CD4-positive, alpha-beta T cell (primary cell): ENCODE results near the gene OPN3. TPM values are rescaled to one million over a fixed set of nuclear protein-coding genes. Genes with fewer than 3 reads are reported as not detected.

Source experiments
- ATAC-seq: fragments of 200-7000 bp; cut with Tn5 transposase; one replicate; pipeline ENCODE4 v1.10.0; 2022; ENCODE audit warnings: mild to moderate bottlenecking; ENCODE audit not compliant: poor library complexity
- CTCF ChIA-PET: fragments of 350-600 bp; sonication (Branson Sonifier 250); formaldehyde crosslinking; loops from one replicate; lab custom pipeline; 2021; ENCODE audit warnings: antibody characterized with exemption, inconsistent platforms; lab: Charles Lee
- POLR2A ChIA-PET: fragments of 350-600 bp; sonication (Branson Sonifier 250); formaldehyde crosslinking; loops from one replicate; lab custom pipeline; 2021; ENCODE audit warnings: antibody characterized with exemption, inconsistent platforms; lab: Charles Lee
- DNase-seq, 14 experiments: peaks; one replicate each; pipeline ENCODE4 v3.0.0-alpha.2; 2013 to 2020; ENCODE audit warnings: mixed read lengths in 2 of 14
- H3K27ac ChIP-seq, 2 donors: one replicate each; pipeline versions ENCODE4 v1.5.1 to v1.7.0; 2013; ENCODE audit warnings: low read length in 2 of 2, low read depth in 1 of 2, mild to moderate bottlenecking in 1 of 2
- H3K27me3 ChIP-seq, 2 experiments: 1 replicate in 1 of 2; 2 replicates in 1 of 2; pipeline versions ENCODE4 v1.6.1 to v1.7.0; 2013; ENCODE audit warnings: low read length in 2 of 2, control low read depth in 1 of 2, mild to moderate bottlenecking in 1 of 2, moderate library complexity in 1 of 2; ENCODE audit not compliant: insufficient read depth in 2 of 2, control insufficient read depth in 1 of 2
- H3K36me3 ChIP-seq: one replicate; pipeline ENCODE4 v1.6.1; 2013; ENCODE audit warnings: low read length, control low read depth; ENCODE audit not compliant: insufficient read depth
- H3K4me1 ChIP-seq: one replicate; pipeline ENCODE4 v1.6.1; 2013; ENCODE audit warnings: low read length, control low read depth; ENCODE audit not compliant: insufficient read depth
- H3K4me3 ChIP-seq: one replicate; pipeline ENCODE4 v1.5.1; 2013; ENCODE audit warnings: mild to moderate bottlenecking, low read length, moderate library complexity
- H3K9me3 ChIP-seq, 2 experiments: 1 replicate in 1 of 2; 2 replicates in 1 of 2; pipeline versions ENCODE4 v1.6.1 to v1.7.0; 2013; ENCODE audit warnings: low read length in 2 of 2, mild to moderate bottlenecking in 2 of 2, control low read depth in 1 of 2, moderate library complexity in 1 of 2; ENCODE audit not compliant: control insufficient read depth in 1 of 2, insufficient read depth in 1 of 2
- H3K27ac Mint-ChIP-seq: one replicate; pipeline ENCODE4 v1.8.0; 2020; ENCODE audit warnings: mixed read lengths
- H3K27me3 Mint-ChIP-seq: one replicate; pipeline ENCODE4 v1.8.0; 2021; ENCODE audit warnings: mixed read lengths
- H3K36me3 Mint-ChIP-seq: one replicate; pipeline ENCODE4 v1.8.0; 2021; ENCODE audit warnings: low read depth, mixed read lengths
- H3K4me1 Mint-ChIP-seq: one replicate; pipeline ENCODE4 v1.8.0; 2021; ENCODE audit warnings: low read depth, mixed read lengths
- H3K4me3 Mint-ChIP-seq: one replicate; pipeline ENCODE4 v1.8.0; 2020; ENCODE audit warnings: mild to moderate bottlenecking, mixed read lengths
- H3K9me3 Mint-ChIP-seq: one replicate; pipeline ENCODE4 v1.8.0; 2020; ENCODE audit warnings: mixed read lengths
- CTCF ChIP-seq: fragments of 200-600 bp; IDR thresholded peaks from one replicate; pipeline ENCODE4 v1.8.0; 2022; ENCODE audit warnings: antibody characterized with exemption, mild to moderate bottlenecking
- intact Hi-C, 2 experiments: fragments of 100-400 bp; cut with DNase I in 1 of 2; cut with micrococcal nuclease in 1 of 2; formaldehyde crosslinking; loops; one replicate each; pipeline versions ENCODE4 v1.15.1 to v1.9.0; 2023 to 2025; cut with DNase I, micrococcal nuclease
- total RNA-seq, 174 experiments: library from RNA in 2 of 174; stranded (reverse) in 2 of 174; gene quantifications; one replicate each; pipeline ENCODE4 v1.2.3 and lab custom pipeline; 2021 to 2026

The OPN3 gene
- total RNA-seq, 2 experiments from 2014 or later: 1.9 to 2.3 TPM

DNA sequence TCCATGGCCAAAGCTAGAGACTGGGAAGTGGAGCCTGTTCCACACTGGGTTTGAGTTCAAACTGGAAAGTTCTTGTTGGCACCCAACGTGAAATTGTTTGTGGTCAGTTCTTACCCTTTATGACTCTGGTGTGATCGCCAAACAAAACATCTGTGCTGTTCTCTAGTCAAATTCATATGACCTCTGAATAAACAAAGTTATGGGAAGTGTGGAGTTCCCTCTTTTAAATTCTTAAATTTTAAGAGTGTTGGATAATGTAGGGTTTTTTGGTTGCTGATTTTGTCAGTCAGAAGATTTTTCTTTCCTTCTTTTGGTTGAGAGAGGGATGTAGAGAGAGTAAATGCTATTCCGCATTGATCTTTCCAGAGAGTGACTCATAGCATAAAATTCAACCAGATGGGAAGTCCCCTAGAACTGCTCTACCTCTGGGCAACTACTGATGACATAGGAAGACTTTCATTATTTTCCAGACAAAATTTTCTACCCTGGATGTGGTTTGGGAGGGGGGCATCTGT lies 36.4 kb downstream of the OPN3 start:
- peaks cover 5% of the 10 kb centered on the region for H3K36me3 Mint-ChIP-seq
- H3K4me3 ChIP-seq: no peak overlapping the region
- no peaks in the 10 kb centered on the region for H3K27me3 Mint-ChIP-seq
- intact Hi-C loops: no loop called here
- ChIA-PET POLR2A (no interaction called here), CTCF (no interaction called here)
- H3K27me3 ChIP-seq: no peaks in the 10 kb centered on the region
- no peak for TF ChIP-seq CTCF
- ATAC-seq (no peak), DNase-seq (no peak)
- H3K4me1 Mint-ChIP-seq: no peaks in the 10 kb centered on the region
- H3K4me3 Mint-ChIP-seq: no peak overlapping the region
- H3K4me1 ChIP-seq: no peaks in the 10 kb centered on the region
- H3K27ac Mint-ChIP-seq: no peak overlapping the region
- H3K36me3 ChIP-seq: no peaks in the 10 kb centered on the region
- H3K9me3 ChIP-seq: no peaks in the 10 kb centered on the region
- no peak overlapping the region for H3K27ac ChIP-seq
- no peaks in the 10 kb centered on the region for H3K9me3 Mint-ChIP-seq

DNA sequence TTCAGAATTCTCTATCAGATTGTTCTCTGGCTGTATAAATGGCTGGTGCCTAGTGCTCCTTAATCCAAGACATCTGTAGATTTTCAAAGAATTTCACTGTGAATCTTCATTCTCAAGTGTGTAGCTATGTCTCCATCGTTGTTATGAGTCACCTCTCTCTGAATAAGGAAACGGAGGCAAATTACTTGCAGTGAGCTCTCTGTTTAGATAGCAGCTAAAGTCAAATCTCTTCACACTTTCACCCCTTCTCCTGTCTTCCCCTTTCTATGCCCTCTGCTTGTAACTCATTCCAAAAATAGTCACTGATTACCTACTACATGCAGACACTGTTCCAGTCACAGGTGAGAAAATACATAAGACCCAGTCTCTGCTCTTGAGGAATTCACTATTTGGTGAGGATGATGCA lies 39.7 kb downstream of the OPN3 start:
- intact Hi-C loops: no loop called here
- H3K36me3 ChIP-seq: no peaks in the 10 kb centered on the region
- H3K4me1 ChIP-seq: no peaks in the 10 kb centered on the region
- Mint-ChIP-seq H3K36me3 (peaks cover 10% of the 10 kb centered on the region), H3K4me3 (no peak overlapping the region), H3K27ac (no peak overlapping the region), H3K27me3 (no peaks in the 10 kb centered on the region), H3K9me3 (no peaks in the 10 kb centered on the region), H3K4me1 (no peaks in the 10 kb centered on the region)
- no peak overlapping the region for H3K4me3 ChIP-seq
- no peak for TF ChIP-seq CTCF
- H3K27me3 ChIP-seq: no peaks in the 10 kb centered on the region
- ChIA-PET CTCF (no interaction called here), POLR2A (no interaction called here)
- H3K27ac ChIP-seq: no peak overlapping the region
- no peak for ATAC-seq
- DNase-seq: no peak
- no peaks in the 10 kb centered on the region for H3K9me3 ChIP-seq

GRCh38 chr1:241598249-241598648 lies 41.9 kb downstream of the OPN3 start:
- intact Hi-C loops: no loop called here
- DNase-seq (no peak), ATAC-seq (no peak)
- Histone ChIP-seq H3K4me3 (no peak overlapping the region), H3K4me1 (no peaks in the 10 kb centered on the region), H3K27ac (no peak overlapping the region), H3K36me3 (no peaks in the 10 kb centered on the region), H3K27me3 (no peaks in the 10 kb centered on the region), H3K9me3 (no peaks in the 10 kb centered on the region)
- Mint-ChIP-seq H3K4me3 (no peak overlapping the region), H3K36me3 (peaks cover 26% of the 10 kb centered on the region), H3K9me3 (no peaks in the 10 kb centered on the region), H3K4me1 (no peaks in the 10 kb centered on the region), H3K27me3 (no peaks in the 10 kb centered on the region), H3K27ac (no peak overlapping the region)
- CTCF ChIA-PET: no interaction called here
- POLR2A ChIA-PET: no interaction called here
- no peak for TF ChIP-seq CTCF
